KMS-11 (cell line): ENCODE results near the gene ADAM17.

ENCODE experiments used
- H2AFZ ChIP-seq: fragments of 200-600 bp; sonication (generic); 2 replicates; pipeline ENCODE4 v1.6.1; 2016; ENCODE audit warnings: antibody characterized with exemption, mixed run types, low read depth
- H3K27ac ChIP-seq: fragments of 200-600 bp; sonication (generic); 2 replicates; pipeline ENCODE4 v1.6.1; 2016; ENCODE audit warnings: mild to moderate bottlenecking, mixed run types
- H3K27me3 ChIP-seq: fragments of 200-600 bp; sonication (generic); 2 replicates; pipeline ENCODE4 v1.6.1; 2017; ENCODE audit warnings: mild to moderate bottlenecking, low read depth, mixed run types, moderate library complexity; ENCODE audit not compliant: insufficient read depth
- H3K36me3 ChIP-seq: fragments of 200-600 bp; sonication (generic); 2 replicates; pipeline ENCODE4 v1.6.1; 2017; ENCODE audit warnings: mild to moderate bottlenecking, mixed run types; ENCODE audit not compliant: insufficient read depth
- H3K4me1 ChIP-seq: fragments of 200-600 bp; sonication (generic); 2 replicates; pipeline ENCODE4 v1.6.1; 2016; ENCODE audit warnings: mild to moderate bottlenecking, low read depth, mixed run types; ENCODE audit not compliant: poor library complexity, severe bottlenecking
- H3K4me2 ChIP-seq: fragments of 200-600 bp; sonication (generic); 2 replicates; pipeline ENCODE4 v1.7.0; 2016; ENCODE audit warnings: mild to moderate bottlenecking, mixed run types
- H3K4me3 ChIP-seq: fragments of 200-600 bp; sonication (generic); IDR thresholded peaks from 2 replicates; pipeline ENCODE4 v1.6.1; 2017; ENCODE audit warnings: low read depth, low read length, mixed read lengths; ENCODE audit not compliant: insufficient read depth
- H3K79me2 ChIP-seq: fragments of 200-600 bp; sonication (generic); 2 replicates; pipeline ENCODE4 v1.6.1; 2016; ENCODE audit warnings: low read depth, mixed run types; ENCODE audit not compliant: insufficient read depth
- H3K9ac ChIP-seq: fragments of 200-600 bp; sonication (generic); 2 replicates; pipeline ENCODE4 v1.6.1; 2016; ENCODE audit warnings: mild to moderate bottlenecking, mixed run types
- H4K20me1 ChIP-seq: fragments of 200-600 bp; sonication (generic); 2 replicates; pipeline ENCODE4 v1.6.1; 2016; ENCODE audit warnings: mild to moderate bottlenecking, mixed run types; ENCODE audit not compliant: insufficient read depth
- TF ChIP-seq, protein P1 (sequence below): fragments of 200-600 bp; sonication (generic); conservative IDR thresholded peaks from 2 replicates; pipeline ENCODE4 v1.6.1; 2017; ENCODE audit warnings: low read depth, mild to moderate bottlenecking, antibody characterized with exemption, low read length, moderate library complexity, mixed read lengths

ADAM17 gene

GRCh38 chr2:9483107-9483506 lies 72.5 kb downstream of the ADAM17 start:
- H3K4me3 ChIP-seq = no peak overlapping the region
- no peaks in the 10 kb centered on the region for H3K79me2 ChIP-seq
- H2AFZ ChIP-seq = no peak overlapping the region
- no peaks in the 10 kb centered on the region for H3K4me1 ChIP-seq
- TF ChIP-seq, protein P1, sequence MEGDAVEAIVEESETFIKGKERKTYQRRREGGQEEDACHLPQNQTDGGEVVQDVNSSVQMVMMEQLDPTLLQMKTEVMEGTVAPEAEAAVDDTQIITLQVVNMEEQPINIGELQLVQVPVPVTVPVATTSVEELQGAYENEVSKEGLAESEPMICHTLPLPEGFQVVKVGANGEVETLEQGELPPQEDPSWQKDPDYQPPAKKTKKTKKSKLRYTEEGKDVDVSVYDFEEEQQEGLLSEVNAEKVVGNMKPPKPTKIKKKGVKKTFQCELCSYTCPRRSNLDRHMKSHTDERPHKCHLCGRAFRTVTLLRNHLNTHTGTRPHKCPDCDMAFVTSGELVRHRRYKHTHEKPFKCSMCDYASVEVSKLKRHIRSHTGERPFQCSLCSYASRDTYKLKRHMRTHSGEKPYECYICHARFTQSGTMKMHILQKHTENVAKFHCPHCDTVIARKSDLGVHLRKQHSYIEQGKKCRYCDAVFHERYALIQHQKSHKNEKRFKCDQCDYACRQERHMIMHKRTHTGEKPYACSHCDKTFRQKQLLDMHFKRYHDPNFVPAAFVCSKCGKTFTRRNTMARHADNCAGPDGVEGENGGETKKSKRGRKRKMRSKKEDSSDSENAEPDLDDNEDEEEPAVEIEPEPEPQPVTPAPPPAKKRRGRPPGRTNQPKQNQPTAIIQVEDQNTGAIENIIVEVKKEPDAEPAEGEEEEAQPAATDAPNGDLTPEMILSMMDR = no peak
- H3K9ac ChIP-seq = no peak overlapping the region
- H3K4me2 ChIP-seq = no peak overlapping the region
- H3K27me3 ChIP-seq = no peaks in the 10 kb centered on the region
- no peaks in the 10 kb centered on the region for H4K20me1 ChIP-seq
- no peak overlapping the region for H3K27ac ChIP-seq
- no peaks in the 10 kb centered on the region; the same call in 1 of the 2 replicates for H3K36me3 ChIP-seq

- Histone ChIP-seq H3K27ac (no peak overlapping the region), H3K4me2 (no peak overlapping the region), H4K20me1 (no peaks in the 10 kb centered on the region), H3K4me1 (peaks cover 4% of the 10 kb centered on the region), H3K27me3 (no peaks in the 10 kb centered on the region), H3K79me2 (no peaks in the 10 kb centered on the region), H3K4me3 (no peak overlapping the region), H3K36me3 (no peaks in the 10 kb centered on the region; the same call in 1 of the 2 replicates), H3K9ac (no peak overlapping the region), H2AFZ (no peak overlapping the region)
- TF ChIP-seq, protein P1 = no peak
These were observed 75.5 kb downstream of the ADAM17 start for GRCh38 chr2:9480157-9480556.

DNA sequence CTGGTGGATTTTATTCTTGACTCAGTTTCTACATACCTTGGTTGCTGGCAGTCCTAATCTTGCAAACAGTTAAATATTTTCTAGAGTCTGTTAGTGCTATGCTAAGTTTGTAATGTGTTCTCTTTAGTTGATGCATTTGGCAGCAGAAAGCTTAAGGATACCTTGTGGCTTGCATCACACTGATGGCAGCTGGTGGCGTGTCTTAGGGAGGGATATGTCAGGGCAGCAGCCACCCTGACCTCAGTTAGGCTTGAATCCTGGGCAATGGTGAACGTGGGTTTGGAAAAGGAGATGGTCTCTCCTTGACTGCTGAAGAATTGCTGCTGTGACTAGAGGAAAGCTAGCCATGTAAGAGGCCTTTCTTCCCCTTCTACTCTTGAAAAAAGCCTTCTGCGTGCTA lies 77.1 kb downstream of the ADAM17 start:
- H3K27me3 ChIP-seq = no peaks in the 10 kb centered on the region
- H3K4me3 ChIP-seq = no peak overlapping the region
- no peak overlapping the region for H3K9ac ChIP-seq
- no peak overlapping the region for H3K4me2 ChIP-seq
- H3K79me2 ChIP-seq = no peaks in the 10 kb centered on the region
- peaks cover 4% of the 10 kb centered on the region for H3K4me1 ChIP-seq
- TF ChIP-seq, protein P1 = no peak
- H3K36me3 ChIP-seq = no peaks in the 10 kb centered on the region
- no peaks in the 10 kb centered on the region for H4K20me1 ChIP-seq
- no peak overlapping the region for H3K27ac ChIP-seq
- H2AFZ ChIP-seq = no peak overlapping the region

DNA sequence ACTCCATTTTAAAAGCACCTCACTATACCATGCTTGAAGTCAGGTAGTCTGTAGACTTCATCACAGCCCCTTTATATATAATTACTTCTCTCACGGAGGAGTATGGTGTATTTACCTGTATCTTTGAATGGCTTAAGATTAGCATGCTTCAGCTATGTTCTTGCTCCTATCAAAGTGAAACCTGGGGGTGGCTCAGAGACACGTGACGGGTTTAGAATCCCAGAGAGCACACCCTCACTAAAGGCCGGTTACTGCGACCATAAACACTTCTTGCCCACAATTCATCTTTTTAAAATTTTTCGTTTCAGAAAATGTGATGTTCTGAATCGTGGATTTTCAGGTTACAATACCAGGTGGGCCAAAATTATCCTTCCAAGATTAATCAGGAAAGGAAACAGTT lies 77.7 kb downstream of the ADAM17 start:
- no peak overlapping the region for H3K4me2 ChIP-seq
- H3K4me1 ChIP-seq = peaks cover 4% of the 10 kb centered on the region
- no peak overlapping the region for H2AFZ ChIP-seq
- TF ChIP-seq, protein P1 = no peak
- no peak overlapping the region for H3K27ac ChIP-seq
- H4K20me1 ChIP-seq = no peaks in the 10 kb centered on the region
- no peaks in the 10 kb centered on the region for H3K36me3 ChIP-seq
- no peaks in the 10 kb centered on the region for H3K79me2 ChIP-seq
- no peak overlapping the region for H3K9ac ChIP-seq
- no peak overlapping the region for H3K4me3 ChIP-seq
- H3K27me3 ChIP-seq = no peaks in the 10 kb centered on the region
